ENCODE measurements around the gene CLK1. TPM values are rescaled to one million over a fixed set of nuclear protein-coding genes. Genes with fewer than 3 reads are reported as not detected.

CLK1 gene
- total RNA-seq, 2 experiments from 2014 or later, result 174 to 196 TPM

Other genes with a start within 250 kb of the CLK1 start
- 100 to 1,000 TPM; 423 to 442 TPM for gene BZW1, start 52.7 kb downstream of the CLK1 start, total RNA-seq
- 10 to 100 TPM; 81.3 to 82.2 TPM for gene PPIL3, start 24.4 kb upstream of the CLK1 start, total RNA-seq
- 10 to 100 TPM; 31.6 to 33.3 TPM for gene NIF3L1, start 24.7 kb upstream of the CLK1 start, total RNA-seq
- gene ORC2, start 99.0 kb upstream of the CLK1 start, total RNA-seq, result 10 to 100 TPM; 53.7 to 56.8 TPM
- gene HYCC2, start 207.0 kb upstream of the CLK1 start, total RNA-seq, result 10 to 100 TPM; 19.1 TPM
- 100 to 1,000 TPM; 159 to 162 TPM for gene NDUFB3, start 207.3 kb upstream of the CLK1 start, total RNA-seq

Measured in activated naive CD4-positive, alpha-beta T cell treated with anti-CD3 and anti-CD28 coated beads for 36 hours (primary cell).